Measurements from ENCODE around the gene PEDS1.

Gene PEDS1

GRCh38 chr20:50189681-50190250 lies 36.2 kb upstream of the PEDS1 start:
- no peak overlapping the region for H3K4me3 ChIP-seq (ENCODE audit: low read length)
- DNase-seq (ENCODE audit: low read depth) = no peak
- TF ChIP-seq CTCF (conservative IDR thresholded peaks at IDR 0.05; ENCODE audit: low read length) = no peak

GRCh38 chr20:50188879-50189680 lies 35.6 kb upstream of the PEDS1 start:
- no peak overlapping the region for H3K4me3 ChIP-seq (ENCODE audit: low read length)
- no peak for DNase-seq (ENCODE audit: low read depth)
- no peak for TF ChIP-seq CTCF (conservative IDR thresholded peaks at IDR 0.05; ENCODE audit: low read length)

- TF ChIP-seq CTCF (conservative IDR thresholded peaks at IDR 0.05; ENCODE audit: low read length) = no peak
- DNase-seq (ENCODE audit: low read depth) = no peak
- no peak overlapping the region for H3K4me3 ChIP-seq (ENCODE audit: low read length)
These were observed 34.8 kb upstream of the PEDS1 start for GRCh38 chr20:50188287-50188688.

- peak; percentile 44 for DNase-seq (ENCODE audit: low read depth)
- no peak overlapping the region for H3K4me3 ChIP-seq (ENCODE audit: low read length)
- no peak for TF ChIP-seq CTCF (conservative IDR thresholded peaks at IDR 0.05; ENCODE audit: low read length)
These were observed 34.0 kb upstream of the PEDS1 start for GRCh38 chr20:50187403-50188051.

- TF ChIP-seq CTCF (conservative IDR thresholded peaks at IDR 0.05; ENCODE audit: low read length) = no peak
- no peak overlapping the region for H3K4me3 ChIP-seq (ENCODE audit: low read length)
- DNase-seq (ENCODE audit: low read depth) = no peak
These were observed 33.5 kb upstream of the PEDS1 start for GRCh38 chr20:50186987-50187402.

- TF ChIP-seq CTCF (conservative IDR thresholded peaks at IDR 0.05; ENCODE audit: low read length) = peak; percentile 95
- no peak overlapping the region for H3K4me3 ChIP-seq (ENCODE audit: low read length)
- peak; percentile 75 for DNase-seq (ENCODE audit: low read depth)
These were observed 32.8 kb upstream of the PEDS1 start for GRCh38 chr20:50186151-50186885.

All from AG10803 (cell line).